Activated CD4-positive, alpha-beta T cell treated with anti-CD3 and anti-CD28 coated beads for 48 hours (primary cell): ENCODE results near the gene DPH1.
"Not testable (repeated sequence)": the region's sequence is repeated elsewhere in the genome, so short reads cannot be mapped to it uniquely, and the experiment has no call there.

ENCODE experiments used
- DNase-seq: peaks from one replicate; pipeline ENCODE4 v3.0.0-alpha.2; 2020

Gene DPH1

GRCh38 chr17:2009737-2010136 is 20.2 kb upstream of the DPH1 start:
- no peak for DNase-seq

DNA sequence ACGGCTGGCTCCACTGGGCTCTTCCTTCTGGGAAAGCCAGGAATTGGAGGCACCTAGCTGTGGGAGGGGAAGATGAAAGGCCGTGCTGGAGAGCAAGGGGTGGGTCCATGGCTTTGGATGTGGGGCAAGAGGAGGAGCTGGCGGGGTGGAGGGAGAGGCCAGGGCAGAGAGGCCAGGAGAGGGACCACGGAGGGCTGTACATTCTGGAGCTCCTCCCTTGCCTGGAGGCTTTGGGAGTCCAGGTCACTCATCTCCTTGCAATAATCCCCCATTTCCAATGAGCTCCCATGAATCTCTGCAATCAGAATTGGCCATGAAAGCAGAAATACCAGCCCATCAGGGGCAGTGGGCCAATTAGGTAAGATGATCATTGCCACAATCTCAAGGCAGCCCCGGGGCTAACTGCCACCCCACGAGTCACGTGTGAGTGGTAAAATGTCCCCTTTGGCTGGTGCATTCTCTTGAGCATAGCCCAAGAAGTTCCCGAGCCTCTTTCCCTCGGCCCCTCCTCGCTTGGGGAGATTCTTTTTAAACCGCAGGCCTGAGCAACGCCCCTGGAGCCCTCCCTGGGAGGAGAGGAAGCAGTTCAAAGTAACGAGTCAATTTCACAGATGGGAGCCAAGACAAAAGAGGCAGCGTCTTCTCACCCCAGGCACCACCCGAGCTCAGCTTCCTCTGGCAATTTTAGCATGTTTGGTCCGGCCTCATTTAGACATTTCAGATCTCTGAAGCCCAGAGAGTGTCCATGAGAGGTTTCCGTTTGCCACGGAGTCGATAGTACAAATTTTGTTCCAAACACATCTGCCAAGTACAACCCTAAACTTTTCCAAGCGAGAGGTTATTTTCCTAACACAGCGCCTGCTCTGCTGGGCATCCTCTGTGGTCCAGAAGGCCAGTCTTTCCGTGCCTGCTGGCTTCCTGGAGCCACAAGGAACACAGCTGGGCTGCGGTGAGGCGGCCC is 18.3 kb upstream of the DPH1 start:
- DNase-seq, result no peak

DNA sequence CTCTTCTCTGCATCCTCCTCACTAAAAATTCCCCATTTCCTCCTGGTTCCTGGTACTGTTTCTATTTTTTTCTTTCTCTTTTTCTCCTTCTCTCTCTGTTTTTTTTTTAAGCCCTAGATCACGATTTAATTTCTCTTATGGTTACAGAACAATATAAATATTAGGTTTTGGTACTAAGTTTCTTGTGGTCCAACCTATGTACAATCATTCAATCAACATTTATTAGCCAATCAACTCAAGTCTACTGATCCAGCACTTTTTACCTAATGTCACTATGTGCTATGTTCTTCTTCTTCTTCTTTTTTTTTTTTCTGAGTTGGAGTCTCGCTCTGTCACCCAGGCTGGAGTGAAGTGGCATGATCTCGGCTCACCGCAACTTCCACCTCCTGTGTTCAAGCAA is 17.5 kb upstream of the DPH1 start:
- no peak for DNase-seq

DNA sequence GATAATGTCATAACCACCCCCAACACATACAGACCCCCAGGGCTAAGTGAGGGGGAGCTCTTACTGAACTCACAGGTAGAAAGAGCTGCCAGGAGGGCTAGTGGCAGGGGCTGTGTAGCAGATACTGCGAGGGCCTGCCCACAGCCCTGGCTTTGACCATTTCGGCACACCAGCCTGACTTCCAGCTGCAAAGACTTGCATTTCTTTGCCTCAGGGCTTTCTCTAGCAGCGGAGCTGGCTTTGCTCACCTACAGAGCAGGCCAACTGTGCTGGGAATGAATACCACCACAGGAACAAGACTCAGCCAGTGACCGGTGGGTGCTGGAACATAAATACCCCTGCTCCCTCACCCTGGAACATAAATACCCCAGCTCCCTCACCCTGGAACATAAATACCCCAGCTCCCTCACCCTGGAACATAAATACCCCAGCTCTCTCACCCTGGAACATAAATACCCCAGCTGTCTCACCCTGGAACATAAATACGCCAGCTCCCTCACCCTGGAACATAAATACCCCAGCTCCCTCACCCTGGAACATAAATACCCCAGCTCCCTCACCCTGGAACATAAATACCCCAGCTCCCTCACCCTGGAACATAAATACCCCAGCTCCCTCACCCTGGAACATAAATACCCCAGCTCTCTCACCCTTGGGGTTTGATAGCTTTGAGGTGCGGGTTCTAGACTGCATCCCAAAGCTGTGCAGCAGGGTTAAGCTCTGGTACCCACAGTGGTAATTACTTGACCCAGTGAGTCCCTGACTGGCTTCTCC is 16.5 kb upstream of the DPH1 start:
- DNase-seq, result not testable (repeated sequence)

DNA sequence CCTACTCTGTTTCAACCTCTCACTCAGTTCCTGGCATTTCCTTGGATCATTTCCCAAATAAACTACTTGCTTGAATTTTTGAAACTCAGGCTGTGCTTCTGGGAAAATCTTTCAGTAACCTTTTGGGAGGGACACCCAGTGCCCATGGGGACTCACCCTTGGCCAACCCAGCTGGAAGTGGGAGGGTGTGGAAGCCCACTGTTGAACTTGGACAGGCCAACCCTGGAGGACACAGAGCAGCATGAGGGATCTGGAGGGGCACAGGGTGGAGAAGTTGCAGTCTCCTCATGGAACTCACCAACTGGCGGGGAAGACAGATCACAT is 16.0 kb upstream of the DPH1 start:
- no peak for DNase-seq

DNA sequence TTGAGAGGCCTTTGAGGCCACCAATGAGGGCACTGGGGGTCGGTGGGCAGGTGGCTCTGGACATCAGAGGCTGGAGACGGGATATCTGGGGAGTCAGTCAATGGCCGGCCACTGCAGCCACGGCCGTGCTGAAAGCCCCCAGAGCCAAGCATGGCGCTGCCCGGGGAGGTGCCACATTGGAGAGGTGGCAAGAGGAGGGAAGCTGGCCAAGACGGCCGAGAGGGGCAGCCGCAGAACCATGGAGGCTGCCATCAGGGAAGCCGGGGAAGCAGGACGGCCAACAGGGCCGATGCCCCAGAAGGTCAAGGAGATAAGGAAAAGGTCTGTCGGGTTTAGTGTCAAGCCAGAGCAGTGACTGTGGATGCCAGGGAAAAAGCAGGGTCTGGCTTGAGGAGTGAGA is 14.6 kb upstream of the DPH1 start:
- no peak for DNase-seq

DNA sequence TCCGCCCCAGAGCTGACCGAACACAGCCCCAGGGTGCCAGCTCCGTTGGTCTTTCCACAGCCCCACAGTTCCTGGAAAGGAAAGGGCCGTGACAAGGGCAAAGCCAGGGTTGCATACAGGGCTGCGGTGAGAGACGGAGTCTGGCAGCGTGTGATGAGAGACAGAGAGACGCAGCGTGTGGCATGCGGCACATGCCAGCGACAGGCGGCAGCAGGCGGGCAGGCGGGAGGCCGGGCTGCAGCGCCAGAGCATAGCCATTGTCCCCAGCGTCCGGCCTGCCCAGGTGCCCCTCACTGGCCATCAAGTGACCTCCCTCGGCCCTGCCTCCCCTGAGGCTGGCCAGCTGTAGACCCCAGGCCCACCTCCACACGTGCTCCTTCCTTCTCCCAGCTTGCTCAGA is 13.5 kb upstream of the DPH1 start:
- DNase-seq, result no peak

DNA sequence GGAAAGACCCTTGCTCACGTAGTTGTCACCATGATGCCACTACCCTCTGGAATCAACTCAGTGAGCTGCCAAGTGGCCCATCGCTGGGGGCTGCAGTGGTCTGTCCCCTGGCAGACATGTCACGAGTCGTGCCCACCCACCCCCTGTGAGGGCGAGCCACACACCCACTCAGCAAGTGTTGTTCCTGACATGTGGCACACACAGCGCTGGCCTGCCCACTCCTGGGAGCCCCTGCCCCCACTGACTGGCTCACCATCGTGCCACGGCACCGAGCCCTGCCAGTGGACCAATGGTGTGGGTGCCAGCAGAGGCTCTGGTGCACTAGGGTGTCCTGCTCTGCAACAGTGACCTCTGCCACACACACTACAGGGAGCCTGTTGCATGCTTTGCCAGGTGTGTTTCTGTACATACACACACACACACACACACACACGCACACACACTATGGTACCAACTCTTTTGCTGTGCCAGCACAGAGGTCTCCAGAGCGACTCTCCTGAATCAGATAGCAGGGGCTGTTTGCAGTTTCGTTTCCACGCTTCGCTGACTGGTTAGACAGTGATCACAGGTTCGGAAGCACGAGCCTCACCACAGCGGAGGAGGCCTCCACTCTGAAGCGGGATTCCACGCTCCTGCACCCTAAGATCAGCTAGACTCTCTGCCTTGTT is 12.5 kb upstream of the DPH1 start:
- no peak for DNase-seq

DNA sequence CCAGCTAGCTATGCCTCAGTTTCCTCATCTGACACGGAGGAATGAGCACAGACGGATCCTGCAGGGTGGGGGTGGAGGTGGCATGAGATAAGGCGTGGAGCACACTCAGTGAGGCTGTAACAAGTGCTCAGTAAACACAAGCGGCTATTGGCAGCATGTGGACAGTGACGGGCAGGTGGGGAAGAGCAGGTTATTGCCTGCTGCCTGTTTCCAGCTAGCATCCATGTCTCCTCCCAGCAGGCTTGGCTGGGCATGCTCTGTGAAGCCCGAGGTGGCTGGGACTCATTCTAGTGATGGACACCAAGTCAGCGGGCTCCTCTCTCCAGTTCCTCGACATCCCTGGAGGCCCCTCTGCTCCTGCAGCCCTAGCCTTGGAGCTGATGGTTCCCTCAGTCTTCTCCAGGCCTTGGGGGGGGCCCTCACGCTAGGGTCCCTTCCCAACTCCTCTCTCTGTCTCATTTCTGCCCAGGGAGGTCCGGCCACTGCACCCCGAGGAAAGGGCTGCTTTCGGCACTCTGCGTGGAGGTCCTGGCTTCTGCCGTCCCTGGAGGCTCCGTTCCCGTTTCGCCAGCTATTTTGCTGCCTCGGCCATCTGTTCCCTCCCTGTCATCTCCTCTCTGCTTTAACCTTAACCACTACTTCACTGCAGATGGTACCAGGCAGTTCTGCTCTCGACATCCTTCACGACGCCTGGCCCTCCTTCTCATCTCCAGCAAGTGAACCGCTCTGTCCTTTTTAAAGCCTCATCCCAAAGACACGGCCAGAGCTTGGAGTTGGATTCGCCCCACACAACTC is 11.0 kb upstream of the DPH1 start:
- no peak for DNase-seq

DNA sequence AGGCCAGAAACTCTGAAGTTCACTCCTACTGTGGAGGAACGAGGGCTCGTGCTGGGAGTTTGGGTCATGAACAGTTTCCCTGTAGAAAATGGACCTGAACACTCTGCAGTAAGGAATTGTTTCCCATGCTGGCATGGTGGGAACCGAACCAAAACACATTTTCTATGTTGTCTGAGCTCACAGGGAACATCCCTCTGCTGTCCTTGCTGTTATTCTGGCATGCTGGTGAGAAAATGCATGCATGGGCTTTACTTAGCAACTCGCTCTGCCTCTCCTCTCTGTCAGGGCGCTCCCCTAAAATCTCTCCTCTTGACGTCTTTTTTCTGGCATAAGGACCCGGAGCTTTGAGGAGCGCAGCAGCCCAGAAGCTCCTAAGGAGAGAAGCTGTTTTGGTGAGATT is 10.2 kb upstream of the DPH1 start:
- no peak for DNase-seq

GRCh38 chr17:2020721-2021120 is 9.2 kb upstream of the DPH1 start:
- no peak for DNase-seq

- DNase-seq, result no peak
These were observed 7.2 kb upstream of the DPH1 start for GRCh38 chr17:2022647-2023240.

DNA sequence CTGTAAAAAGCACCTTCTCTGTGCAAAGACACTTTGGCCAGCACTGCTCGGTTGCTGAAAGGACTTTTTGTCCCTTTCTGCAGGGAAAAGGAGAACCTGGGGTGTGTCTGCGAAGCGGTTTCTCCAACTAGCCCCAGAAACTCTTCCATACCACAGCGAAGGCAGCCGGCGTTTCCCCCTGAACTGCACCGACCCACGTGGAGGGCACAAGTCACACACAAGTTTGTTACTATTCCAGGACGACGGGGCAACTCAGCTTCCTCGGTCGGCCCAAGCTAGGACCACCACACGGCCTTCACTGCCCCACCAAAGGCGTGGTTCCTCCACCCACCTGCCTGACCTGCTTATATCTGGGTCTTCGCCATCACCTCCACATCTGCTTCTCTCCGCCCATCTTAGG is 6.7 kb upstream of the DPH1 start:
- no peak for DNase-seq

- DNase-seq, result peak; percentile 41
These were observed 6.0 kb upstream of the DPH1 start for GRCh38 chr17:2023692-2024571.

- DNase-seq, result no peak
These were observed 5.3 kb upstream of the DPH1 start for GRCh38 chr17:2024572-2025219.

- DNase-seq, result peak; percentile 67
These were observed 4.7 kb upstream of the DPH1 start, which contains the start of gene RTN4RL1 for GRCh38 chr17:2025220-2025621. Gene RTN4RL1, minus strand, starts transcription at chr17:2025334. Its CDS starts 469 bp downstream, at chr17:2024865.

- peak; percentile 52 for DNase-seq
These were observed 4.2 kb upstream of the DPH1 start for GRCh38 chr17:2025622-2026309.

GRCh38 chr17:2027528-2028233 is 2.3 kb upstream of the DPH1 start:
- DNase-seq, result no peak

DNA sequence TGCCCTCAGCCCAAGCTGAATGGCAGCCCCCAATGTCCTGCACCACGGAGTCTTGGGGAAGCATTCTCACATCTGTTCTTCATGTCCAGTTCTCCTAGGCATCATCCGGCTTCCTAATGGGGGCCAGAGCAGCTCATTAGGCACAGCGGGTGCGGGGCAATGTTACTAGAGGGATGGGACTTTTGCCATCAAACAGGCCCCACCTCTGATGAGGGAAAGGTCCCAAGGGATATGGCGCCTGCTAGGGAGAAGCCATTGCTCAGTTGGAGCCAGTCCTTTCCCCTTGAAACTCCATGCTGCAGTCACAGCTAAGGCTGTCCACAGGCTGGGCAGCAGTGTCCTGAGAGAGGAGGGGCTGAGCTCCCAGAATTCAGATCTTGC is 1.7 kb upstream of the DPH1 start:
- DNase-seq, result no peak
